Measurements from ENCODE around the gene DRC7. TPM values are rescaled to one million over a fixed set of nuclear protein-coding genes. Genes with fewer than 3 reads are reported as not detected.
A peak's percentile ranks its signal among the peaks of the same experiment; 100 is the strongest.

The DRC7 gene
- total and polyA plus RNA-seq, 12 donors, result 0.09 TPM; not detected in 11

DNA sequence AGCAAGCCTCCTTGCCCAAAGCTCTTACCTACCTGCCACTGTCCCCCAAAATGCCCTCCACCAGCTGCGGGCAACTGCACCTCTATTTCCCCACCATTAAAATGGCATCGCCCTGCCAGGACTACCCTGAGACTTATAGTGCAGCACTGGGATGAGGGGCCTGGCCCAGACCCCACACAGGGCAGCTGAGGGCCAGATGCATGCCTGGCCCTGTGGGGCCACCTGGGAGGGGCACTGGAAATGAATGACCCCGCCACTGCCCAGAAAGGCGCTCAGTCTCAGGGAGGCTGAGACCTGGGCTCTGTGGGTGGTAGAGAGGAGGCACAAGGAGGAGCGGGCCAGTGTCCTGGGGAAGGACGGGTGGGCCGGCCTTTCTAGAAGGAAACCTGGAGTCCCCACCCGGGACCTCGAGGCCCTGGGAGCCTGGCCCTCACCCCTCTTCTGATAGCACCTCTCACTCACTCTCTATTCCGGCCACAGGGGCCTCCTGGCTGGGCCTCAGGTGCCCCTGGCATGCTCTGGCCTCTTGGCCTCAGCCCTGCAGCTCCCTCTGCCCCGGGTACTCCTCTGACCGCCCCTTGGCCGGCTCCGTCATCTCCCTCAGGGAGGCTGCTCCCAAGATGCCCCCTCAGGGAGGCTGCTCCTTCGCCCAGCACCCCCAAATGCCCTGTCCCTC is 67.9 kb downstream of the DRC7 start:
- Histone ChIP-seq H3K27me3 (no peaks in the 10 kb centered on the region), H3K4me3 (no peak overlapping the region), H3K27ac (peak overlapping the region in 1 of 10 donors; percentile 5), H3K9me3 (no peaks in the 10 kb centered on the region), H3K4me1 (peaks cover 0 to 35% (median 13%) of the 10 kb centered on the region in 9 donors), H3K36me3 (peaks cover 0 to 96% (median 23%) of the 10 kb centered on the region in 9 donors)
- WGBS, 2 donors, result 86 to 90% methylated on average over 15 of the region's 15 CpGs
- TF ChIP-seq, protein P1, sequence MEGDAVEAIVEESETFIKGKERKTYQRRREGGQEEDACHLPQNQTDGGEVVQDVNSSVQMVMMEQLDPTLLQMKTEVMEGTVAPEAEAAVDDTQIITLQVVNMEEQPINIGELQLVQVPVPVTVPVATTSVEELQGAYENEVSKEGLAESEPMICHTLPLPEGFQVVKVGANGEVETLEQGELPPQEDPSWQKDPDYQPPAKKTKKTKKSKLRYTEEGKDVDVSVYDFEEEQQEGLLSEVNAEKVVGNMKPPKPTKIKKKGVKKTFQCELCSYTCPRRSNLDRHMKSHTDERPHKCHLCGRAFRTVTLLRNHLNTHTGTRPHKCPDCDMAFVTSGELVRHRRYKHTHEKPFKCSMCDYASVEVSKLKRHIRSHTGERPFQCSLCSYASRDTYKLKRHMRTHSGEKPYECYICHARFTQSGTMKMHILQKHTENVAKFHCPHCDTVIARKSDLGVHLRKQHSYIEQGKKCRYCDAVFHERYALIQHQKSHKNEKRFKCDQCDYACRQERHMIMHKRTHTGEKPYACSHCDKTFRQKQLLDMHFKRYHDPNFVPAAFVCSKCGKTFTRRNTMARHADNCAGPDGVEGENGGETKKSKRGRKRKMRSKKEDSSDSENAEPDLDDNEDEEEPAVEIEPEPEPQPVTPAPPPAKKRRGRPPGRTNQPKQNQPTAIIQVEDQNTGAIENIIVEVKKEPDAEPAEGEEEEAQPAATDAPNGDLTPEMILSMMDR (IDR thresholded peaks at IDR 0.05), result no peak
- no peak for ATAC-seq
- intact Hi-C loops (cut with DNase I), result no loop called here
- DNase-seq, result no peak

DNA sequence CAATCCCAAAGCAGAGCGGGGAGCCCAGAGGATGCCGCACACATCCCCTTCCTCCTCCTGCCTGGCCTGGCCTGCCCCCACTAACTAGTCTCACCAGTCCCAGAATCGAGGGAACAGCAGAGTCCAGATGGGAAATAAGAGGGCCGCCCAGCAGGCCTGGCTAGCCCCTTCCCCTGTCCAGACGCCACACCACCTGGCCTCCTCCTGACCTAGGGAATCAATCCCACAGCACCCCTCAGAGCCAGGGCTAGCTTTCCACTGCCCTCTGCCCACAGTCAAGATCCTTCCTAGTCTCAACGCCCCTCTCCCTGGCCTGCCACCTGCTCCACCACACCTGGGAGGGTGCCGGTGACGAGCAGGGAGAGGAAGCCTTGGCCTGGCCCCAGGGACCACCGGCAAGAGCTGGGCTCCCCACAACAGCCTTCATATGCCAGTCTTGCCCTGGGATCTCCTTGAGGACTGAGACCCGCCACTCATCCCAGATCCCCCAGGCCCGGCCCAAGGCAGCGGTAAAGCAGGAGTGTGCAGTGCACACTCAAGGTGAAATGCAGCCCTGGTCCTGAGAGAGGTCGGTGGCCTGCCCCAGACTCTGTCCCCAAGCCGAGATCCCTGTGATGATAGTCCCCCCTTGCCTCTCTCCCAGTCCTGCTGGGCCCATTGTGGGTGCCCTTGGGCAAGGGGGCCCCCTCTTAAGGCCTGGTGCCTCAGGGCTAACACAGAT is 68.8 kb downstream of the DRC7 start:
- no peaks in the 10 kb centered on the region for H3K9me3 ChIP-seq
- TF ChIP-seq, protein P1 (IDR thresholded peaks at IDR 0.05), result no peak
- DNase-seq (no peak), ATAC-seq (no peak)
- intact Hi-C loops (cut with DNase I), result no loop called here
- peak overlapping the region in 3 of 10 donors; percentile 36 to 53 (median 40) for H3K27ac ChIP-seq
- no peaks in the 10 kb centered on the region for H3K27me3 ChIP-seq
- H3K4me3 ChIP-seq, result no peak overlapping the region
- H3K36me3 ChIP-seq, result peaks cover 0 to 95% (median 30%) of the 10 kb centered on the region in 9 donors
- 90 to 94% methylated on average over 14 of the region's 14 CpGs for WGBS, 2 donors
- peaks cover 0 to 26% (median 8%) of the 10 kb centered on the region in 9 donors for H3K4me1 ChIP-seq

DNA sequence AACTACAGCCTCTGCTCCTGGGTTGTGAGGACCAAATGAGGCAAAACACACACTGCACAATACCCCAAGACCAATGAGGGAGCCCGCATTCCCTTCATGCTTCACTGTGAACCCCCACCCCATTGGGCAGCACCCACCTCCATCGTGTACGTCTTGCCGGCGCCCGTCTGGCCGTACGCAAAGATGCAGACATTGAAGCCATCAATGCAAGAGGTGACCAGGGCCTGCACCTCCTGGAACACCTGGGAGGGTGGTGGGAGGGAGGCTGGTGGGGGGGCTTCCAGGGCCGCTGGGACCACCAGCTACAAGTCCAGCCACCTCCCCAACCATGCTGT is 69.4 kb downstream of the DRC7 start:
- H3K36me3 ChIP-seq, result peaks cover 0 to 95% (median 35%) of the 10 kb centered on the region in 9 donors

More for the DNA sequence above, 69.4 kb downstream of the DRC7 start:
- TF ChIP-seq, protein P1 (IDR thresholded peaks at IDR 0.05), result no peak
- peaks cover 0 to 20% (median 4%) of the 10 kb centered on the region in 9 donors for H3K4me1 ChIP-seq
- intact Hi-C loops (cut with DNase I), result no loop called here
- DNase-seq (no peak), ATAC-seq (no peak)
- H3K27ac ChIP-seq, result peak overlapping the region in 4 of 10 donors; percentile 15 to 53 (median 38)
- H3K27me3 ChIP-seq, result no peaks in the 10 kb centered on the region
- WGBS, 2 donors, result 92 to 95% methylated on average over 9 of the region's 9 CpGs
- no peak overlapping the region for H3K4me3 ChIP-seq
- no peaks in the 10 kb centered on the region for H3K9me3 ChIP-seq
